Measurements from ENCODE around the gene HHLA2.
"Not testable (repeated sequence)": the region's sequence is repeated elsewhere in the genome, so short reads cannot be mapped to it uniquely, and the experiment has no call there.

The HHLA2 gene

GRCh38 chr3:108343491-108343890, 47.1 kb downstream of the HHLA2 start:
- DNase-seq = no peak

- DNase-seq = no peak
These were observed 49.3 kb downstream of the HHLA2 start for GRCh38 chr3:108345492-108346205.

GRCh38 chr3:108346301-108347227, 50.2 kb downstream of the HHLA2 start:
- no peak for DNase-seq

- DNase-seq = no peak
These were observed 55.8 kb downstream of the HHLA2 start for GRCh38 chr3:108352176-108352575.

GRCh38 chr3:108354562-108354961, 58.2 kb downstream of the HHLA2 start:
- DNase-seq = no peak

- DNase-seq = no peak
These were observed 60.7 kb downstream of the HHLA2 start for GRCh38 chr3:108357042-108357441.

- no peak for DNase-seq
These were observed 62.7 kb downstream of the HHLA2 start for GRCh38 chr3:108359011-108359410.

- no peak for DNase-seq
These were observed 79.7 kb downstream of the HHLA2 start for GRCh38 chr3:108376026-108376425.

- no peak for DNase-seq
These were observed 81.0 kb downstream of the HHLA2 start for GRCh38 chr3:108377384-108377783.

- no peak for DNase-seq
These were observed 82.0 kb downstream of the HHLA2 start for GRCh38 chr3:108378153-108378951.

- not testable (repeated sequence) for DNase-seq
These were observed 82.6 kb downstream of the HHLA2 start for GRCh38 chr3:108378952-108379342.

GRCh38 chr3:108380128-108380795, 83.9 kb downstream of the HHLA2 start:
- DNase-seq = no peak

- no peak for DNase-seq
These were observed 85.3 kb downstream of the HHLA2 start for GRCh38 chr3:108381529-108382140.

GRCh38 chr3:108383306-108383705, 87.0 kb downstream of the HHLA2 start:
- DNase-seq = no peak

- no peak for DNase-seq
These were observed 90.7 kb downstream of the HHLA2 start for GRCh38 chr3:108387063-108387462.

GRCh38 chr3:108388136-108389132, 92.1 kb downstream of the HHLA2 start:
- DNase-seq = no peak

- no peak for DNase-seq
These were observed 93.0 kb downstream of the HHLA2 start for GRCh38 chr3:108389372-108389771.

- DNase-seq = no peak
These were observed 95.7 kb downstream of the HHLA2 start for GRCh38 chr3:108391917-108392593.

- DNase-seq = no peak
These were observed 97.0 kb downstream of the HHLA2 start for GRCh38 chr3:108393128-108393900.
